Loucy (cell line): ENCODE measurements around the gene TNIP1.

Experiments used
- H2AFZ ChIP-seq: fragments of 200-600 bp; sonication (generic); 2 replicates; pipeline ENCODE4 v1.6.0; 2016; ENCODE audit warnings: antibody characterized with exemption, mild to moderate bottlenecking, low read length, moderate library complexity
- H3F3A ChIP-seq: fragments of 200-600 bp; 2 replicates; pipeline ENCODE4 v1.6.0; 2016; ENCODE audit warnings: antibody characterized with exemption, low read depth, mild to moderate bottlenecking
- H3K27me3 ChIP-seq: fragments of 200-600 bp; sonication (generic); 2 replicates; pipeline ENCODE4 v1.6.1; 2014; ENCODE audit warnings: low read length, mild to moderate bottlenecking; ENCODE audit not compliant: insufficient read depth, poor library complexity, severe bottlenecking
- H3K36me3 ChIP-seq: fragments of 200-600 bp; sonication (generic); 2 replicates; pipeline ENCODE4 v1.6.1; 2016; ENCODE audit warnings: low read length; ENCODE audit not compliant: insufficient read depth
- H3K4me1 ChIP-seq: fragments of 200-600 bp; sonication (generic); 2 replicates; pipeline ENCODE4 v1.5.1; 2014; ENCODE audit warnings: low read length, mild to moderate bottlenecking; ENCODE audit not compliant: insufficient read depth, poor library complexity, severe bottlenecking
- H3K4me2 ChIP-seq: fragments of 200-600 bp; sonication (generic); 2 replicates; pipeline ENCODE4 v1.6.0; 2014; ENCODE audit warnings: antibody characterized with exemption, low read length, low read depth, mild to moderate bottlenecking; ENCODE audit not compliant: poor library complexity, severe bottlenecking
- H3K4me3 ChIP-seq: fragments of 200-600 bp; sonication (generic); 2 replicates; pipeline ENCODE4 v1.5.1; 2014; ENCODE audit warnings: low read length, mild to moderate bottlenecking, mixed read lengths; ENCODE audit not compliant: poor library complexity, severe bottlenecking
- H3K79me2 ChIP-seq: fragments of 200-600 bp; sonication (generic); 2 replicates; pipeline ENCODE4 v1.6.1; 2014; ENCODE audit warnings: low read length; ENCODE audit not compliant: insufficient read depth
- H3K9ac ChIP-seq: fragments of 200-600 bp; sonication (generic); 2 replicates; pipeline ENCODE4 v1.6.0; 2014; ENCODE audit warnings: mild to moderate bottlenecking, low read depth, low read length, moderate library complexity; ENCODE audit not compliant: poor library complexity, severe bottlenecking
- H3K9me2 ChIP-seq: fragments of 200-600 bp; sonication (generic); replicated peaks from 2 replicates; pipeline ENCODE4 v1.6.1; 2016; ENCODE audit warnings: low read depth, low read length, mixed read lengths
- H3K9me3 ChIP-seq: fragments of 200-600 bp; sonication (generic); 2 replicates; pipeline ENCODE4 v1.6.1; 2014; ENCODE audit warnings: mild to moderate bottlenecking, antibody characterized with exemption, low read length, low read depth; ENCODE audit not compliant: insufficient read depth
- H4K20me1 ChIP-seq: fragments of 200-600 bp; sonication (generic); 2 replicates; pipeline ENCODE4 v1.6.0; 2014; ENCODE audit warnings: antibody characterized with exemption, low read length, mild to moderate bottlenecking; ENCODE audit not compliant: insufficient read depth, poor library complexity, severe bottlenecking
- EZH2phosphoT487 ChIP-seq: fragments of 200-600 bp; IDR thresholded peaks from 2 replicates; pipeline ENCODE4 v1.6.1; 2018; ENCODE audit warnings: antibody characterized with exemption, mild to moderate bottlenecking, moderate library complexity, borderline replicate concordance
- TF ChIP-seq, protein P1 (sequence below): fragments of 200-600 bp; sonication (generic); conservative IDR thresholded peaks from 2 replicates; pipeline ENCODE4 v1.5.1; 2014; ENCODE audit warnings: mild to moderate bottlenecking, antibody characterized with exemption, low read length

TNIP1 gene

GRCh38 chr5:151031554-151031953, 49.3 kb downstream of the TNIP1 start:
- Histone ChIP-seq H4K20me1 (no peaks in the 10 kb centered on the region), H3K4me1 (no peaks in the 10 kb centered on the region), H2AFZ (no peak overlapping the region), H3K9me3 (no peaks in the 10 kb centered on the region), H3K4me2 (no peak overlapping the region), H3K4me3 (no peak overlapping the region), H3K27me3 (no peaks in the 10 kb centered on the region), H3K36me3 (peaks cover 83% of the 10 kb centered on the region; the same call in 1 of the 2 replicates), H3K79me2 (no peaks in the 10 kb centered on the region), H3K9ac (no peak overlapping the region), H3K9me2 (no peaks in the 10 kb centered on the region), H3F3A (no peaks in the 10 kb centered on the region)
- TF ChIP-seq, protein P1, sequence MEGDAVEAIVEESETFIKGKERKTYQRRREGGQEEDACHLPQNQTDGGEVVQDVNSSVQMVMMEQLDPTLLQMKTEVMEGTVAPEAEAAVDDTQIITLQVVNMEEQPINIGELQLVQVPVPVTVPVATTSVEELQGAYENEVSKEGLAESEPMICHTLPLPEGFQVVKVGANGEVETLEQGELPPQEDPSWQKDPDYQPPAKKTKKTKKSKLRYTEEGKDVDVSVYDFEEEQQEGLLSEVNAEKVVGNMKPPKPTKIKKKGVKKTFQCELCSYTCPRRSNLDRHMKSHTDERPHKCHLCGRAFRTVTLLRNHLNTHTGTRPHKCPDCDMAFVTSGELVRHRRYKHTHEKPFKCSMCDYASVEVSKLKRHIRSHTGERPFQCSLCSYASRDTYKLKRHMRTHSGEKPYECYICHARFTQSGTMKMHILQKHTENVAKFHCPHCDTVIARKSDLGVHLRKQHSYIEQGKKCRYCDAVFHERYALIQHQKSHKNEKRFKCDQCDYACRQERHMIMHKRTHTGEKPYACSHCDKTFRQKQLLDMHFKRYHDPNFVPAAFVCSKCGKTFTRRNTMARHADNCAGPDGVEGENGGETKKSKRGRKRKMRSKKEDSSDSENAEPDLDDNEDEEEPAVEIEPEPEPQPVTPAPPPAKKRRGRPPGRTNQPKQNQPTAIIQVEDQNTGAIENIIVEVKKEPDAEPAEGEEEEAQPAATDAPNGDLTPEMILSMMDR = no peak
- TF ChIP-seq EZH2phosphoT487 = no peak

DNA sequence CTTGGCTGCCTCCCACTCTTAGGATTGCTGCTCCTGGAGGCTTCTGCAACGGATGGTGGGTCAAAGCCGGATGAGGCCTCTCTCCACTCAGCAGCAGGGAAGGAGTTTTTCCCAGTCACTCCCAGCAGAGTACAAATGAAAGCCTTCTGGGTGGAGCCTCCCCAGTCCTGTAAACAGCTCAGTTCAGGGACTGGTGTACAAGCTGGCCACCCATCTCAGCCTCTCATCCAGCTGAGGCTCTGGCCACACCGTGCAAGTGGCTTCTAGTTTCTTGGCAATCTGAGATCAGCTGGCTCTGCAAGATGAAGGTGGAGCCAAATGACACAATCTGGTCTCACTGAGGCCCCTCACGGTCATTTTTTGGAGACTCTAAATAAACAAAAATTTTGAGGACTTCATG, 50.5 kb downstream of the TNIP1 start:
- Histone ChIP-seq H3K9me2 (no peaks in the 10 kb centered on the region), H3K36me3 (peaks cover 72% of the 10 kb centered on the region; the same call in 1 of the 2 replicates), H4K20me1 (no peaks in the 10 kb centered on the region), H3K4me1 (no peaks in the 10 kb centered on the region), H3K4me3 (no peak overlapping the region), H3K9me3 (no peaks in the 10 kb centered on the region), H3F3A (no peaks in the 10 kb centered on the region), H2AFZ (no peak overlapping the region), H3K4me2 (no peak overlapping the region), H3K79me2 (no peaks in the 10 kb centered on the region), H3K27me3 (no peaks in the 10 kb centered on the region), H3K9ac (no peak overlapping the region)
- TF ChIP-seq, protein P1 = no peak
- no peak for TF ChIP-seq EZH2phosphoT487

DNA sequence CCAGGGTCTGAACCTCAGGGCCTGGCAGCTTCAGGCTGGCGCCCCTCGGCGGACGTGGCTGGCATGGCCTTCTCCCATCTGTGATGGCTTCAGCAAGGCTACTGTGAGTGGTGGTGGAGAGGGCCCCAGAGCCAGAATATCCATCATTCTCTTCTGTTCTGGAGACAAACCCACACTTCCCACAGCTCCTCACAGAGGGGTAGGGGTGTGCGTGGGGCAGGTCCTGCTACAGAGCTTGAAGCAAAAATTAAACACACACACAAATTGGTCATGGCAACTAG, 50.8 kb downstream of the TNIP1 start:
- peaks cover 68% of the 10 kb centered on the region; the same call in 1 of the 2 replicates for H3K36me3 ChIP-seq
- no peak overlapping the region for H3K9ac ChIP-seq
- H2AFZ ChIP-seq = no peak overlapping the region

More for the DNA sequence above, 50.8 kb downstream of the TNIP1 start:
- Histone ChIP-seq H3K9me3 (no peaks in the 10 kb centered on the region), H3K4me1 (no peaks in the 10 kb centered on the region), H3F3A (no peaks in the 10 kb centered on the region), H4K20me1 (no peaks in the 10 kb centered on the region), H3K27me3 (no peaks in the 10 kb centered on the region), H3K9me2 (no peaks in the 10 kb centered on the region), H3K4me3 (no peak overlapping the region), H3K79me2 (no peaks in the 10 kb centered on the region), H3K4me2 (no peak overlapping the region)
- TF ChIP-seq, protein P1 = no peak
- TF ChIP-seq EZH2phosphoT487 = no peak
